Glomerular visceral epithelial cell (primary cell): ENCODE data around the gene PRMT1.

Experiments
- DNase-seq: peaks from one replicate; pipeline ENCODE4 v3.0.0-alpha.2; 2016; ENCODE audit errors: extremely low spot score

PRMT1 gene

GRCh38 chr19:49651029-49651819 lies 25.8 kb upstream of the PRMT1 start:
- DNase-seq, result no peak

- no peak for DNase-seq
Measured at GRCh38 chr19:49651820-49652550, 25.1 kb upstream of the PRMT1 start.

- DNase-seq, result no peak
Measured at GRCh38 chr19:49652551-49653465, 24.3 kb upstream of the PRMT1 start.

- DNase-seq, result no peak
Measured at GRCh38 chr19:49653466-49653806, 23.6 kb upstream of the PRMT1 start.

- no peak for DNase-seq
Measured at GRCh38 chr19:49654581-49654980, 22.5 kb upstream of the PRMT1 start.

GRCh38 chr19:49655570-49656455 lies 21.3 kb upstream of the PRMT1 start:
- DNase-seq, result no peak

- no peak for DNase-seq
Measured at GRCh38 chr19:49656456-49657109, 20.5 kb upstream of the PRMT1 start.

GRCh38 chr19:49657493-49658138 lies 19.5 kb upstream of the PRMT1 start:
- DNase-seq, result no peak

GRCh38 chr19:49658139-49658517 lies 18.9 kb upstream of the PRMT1 start:
- no peak for DNase-seq

- DNase-seq, result no peak
Measured at GRCh38 chr19:49658566-49659442, 18.3 kb upstream of the PRMT1 start.

GRCh38 chr19:49660338-49660961 lies 16.6 kb upstream of the PRMT1 start:
- DNase-seq, result no peak

- DNase-seq, result no peak
Measured at GRCh38 chr19:49662011-49662410, 15.1 kb upstream of the PRMT1 start.

GRCh38 chr19:49663224-49663623 lies 13.8 kb upstream of the PRMT1 start:
- no peak for DNase-seq

GRCh38 chr19:49664171-49665035 lies 12.7 kb upstream of the PRMT1 start:
- peak; percentile 91 for DNase-seq

- no peak for DNase-seq
Measured at GRCh38 chr19:49665036-49665350, 12.1 kb upstream of the PRMT1 start.

GRCh38 chr19:49665351-49666119 lies 11.5 kb upstream of the PRMT1 start, which contains the start of the genes BCL2L12 and IRF3:
Gene BCL2L12, plus strand, starts transcription at chr19:49665933. Its CDS starts 760 bp downstream, at chr19:49666693.
Gene IRF3, minus strand, starts transcription at chr19:49665857. Its CDS starts 1,019 bp downstream, at chr19:49664838.
- peak; percentile 98 for DNase-seq

- no peak for DNase-seq
Measured at GRCh38 chr19:49666120-49666444, 11.0 kb upstream of the PRMT1 start.
